Hepatocyte (in vitro differentiated cells): Measurements from ENCODE around the gene NPTXR.

Experiments used
- EZH2 ChIP-seq: fragments of 200-600 bp; sonication (generic); IDR thresholded peaks from 2 replicates; pipeline ENCODE4 v1.6.1; 2016; ENCODE audit warnings: antibody characterized with exemption, mild to moderate bottlenecking, borderline replicate concordance
- EZH2phosphoT487 ChIP-seq: fragments of 200-600 bp; sonication (generic); IDR thresholded peaks from one replicate; pipeline ENCODE4 v1.6.1; 2018; ENCODE audit warnings: antibody characterized with exemption, mild to moderate bottlenecking, low read depth, moderate library complexity; ENCODE audit not compliant: unreplicated experiment, severe bottlenecking
- TF ChIP-seq, protein P1 (sequence below): fragments of 200-600 bp; sonication (generic); IDR thresholded peaks from 2 replicates; pipeline ENCODE4 v1.5.1; 2016; ENCODE audit warnings: antibody characterized with exemption, mild to moderate bottlenecking; ENCODE audit not compliant: poor library complexity

DNA sequence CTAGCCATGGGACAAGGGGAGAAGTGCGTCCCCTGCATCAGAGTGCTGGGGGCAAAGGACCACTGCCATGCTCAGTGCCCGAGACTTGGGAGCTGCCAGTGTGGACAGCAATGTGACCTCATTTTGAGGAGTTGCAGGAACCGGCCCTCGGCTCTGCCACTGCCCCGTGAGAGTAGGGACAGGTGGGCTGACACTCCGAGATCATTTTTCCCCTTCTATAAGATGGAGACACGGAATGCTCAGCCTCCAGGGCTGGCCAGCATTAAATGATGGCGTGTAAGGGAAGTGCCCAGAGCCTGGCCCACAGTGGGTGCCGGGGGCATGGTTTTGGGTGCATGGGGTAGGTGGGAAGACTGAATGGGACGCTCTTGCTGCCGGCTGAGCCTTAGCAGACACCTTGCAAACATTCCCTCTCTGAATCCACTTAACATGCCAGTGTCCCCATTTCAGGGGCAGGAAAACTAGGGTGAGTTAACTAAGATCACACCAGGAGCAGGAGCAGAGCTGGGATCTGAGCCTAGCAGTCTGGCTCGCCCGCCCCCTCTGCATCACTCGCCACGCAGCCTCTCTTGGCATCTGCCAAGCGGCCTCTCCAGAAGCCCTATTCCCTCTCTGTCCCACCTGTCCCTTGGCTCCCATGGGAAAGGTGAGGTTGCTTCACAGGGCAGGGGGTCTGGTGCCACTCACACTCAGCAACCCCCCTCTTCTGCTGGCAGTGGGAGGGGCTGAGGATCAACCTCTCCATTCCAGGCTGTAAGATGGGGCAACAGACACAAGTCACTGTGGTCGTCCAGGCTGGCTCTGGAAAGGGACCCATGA, 13.6 kb downstream of the NPTXR start:
- TF ChIP-seq, protein P1, sequence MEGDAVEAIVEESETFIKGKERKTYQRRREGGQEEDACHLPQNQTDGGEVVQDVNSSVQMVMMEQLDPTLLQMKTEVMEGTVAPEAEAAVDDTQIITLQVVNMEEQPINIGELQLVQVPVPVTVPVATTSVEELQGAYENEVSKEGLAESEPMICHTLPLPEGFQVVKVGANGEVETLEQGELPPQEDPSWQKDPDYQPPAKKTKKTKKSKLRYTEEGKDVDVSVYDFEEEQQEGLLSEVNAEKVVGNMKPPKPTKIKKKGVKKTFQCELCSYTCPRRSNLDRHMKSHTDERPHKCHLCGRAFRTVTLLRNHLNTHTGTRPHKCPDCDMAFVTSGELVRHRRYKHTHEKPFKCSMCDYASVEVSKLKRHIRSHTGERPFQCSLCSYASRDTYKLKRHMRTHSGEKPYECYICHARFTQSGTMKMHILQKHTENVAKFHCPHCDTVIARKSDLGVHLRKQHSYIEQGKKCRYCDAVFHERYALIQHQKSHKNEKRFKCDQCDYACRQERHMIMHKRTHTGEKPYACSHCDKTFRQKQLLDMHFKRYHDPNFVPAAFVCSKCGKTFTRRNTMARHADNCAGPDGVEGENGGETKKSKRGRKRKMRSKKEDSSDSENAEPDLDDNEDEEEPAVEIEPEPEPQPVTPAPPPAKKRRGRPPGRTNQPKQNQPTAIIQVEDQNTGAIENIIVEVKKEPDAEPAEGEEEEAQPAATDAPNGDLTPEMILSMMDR = no peak
- no peak for TF ChIP-seq EZH2
- no peak for TF ChIP-seq EZH2phosphoT487
